K562 (cell line): ENCODE measurements around the gene ADCY5. TPM values are rescaled to one million over a fixed set of nuclear protein-coding genes. Genes with fewer than 3 reads are reported as not detected.

ENCODE experiments used
- ATAC-seq: fragments of 200-7000 bp; cut with Tn5 transposase; 3 replicates; pipeline ENCODE4 v1.9.1; 2020; ENCODE audit warnings: moderate library complexity
- BruUV-seq: library from RNA; stranded (reverse); fragments of 400-500 nt; replicated peaks from 2 replicates; lab custom pipeline; 2021; lab: Mats Ljungman, UMichigan
- CTCF ChIA-PET: fragments of 300-600 bp; formaldehyde crosslinking; extraction: SDS; loops from one replicate; lab custom pipeline; 2021; ENCODE audit warnings: low intra/inter-chr PET ratio; lab: Yijun Ruan, JAX
- POLR2A ChIA-PET: fragments of 300-600, 350-650 bp; sonication (Branson Sonifier 250); formaldehyde crosslinking; extraction: SDS; loops from one replicate; lab custom pipeline; 2021; ENCODE audit warnings: antibody characterized with exemption, inconsistent platforms; lab: Yijun Ruan, JAX
- DNase-seq, 4 experiments: peaks; one replicate each; pipeline versions ENCODE4 v3.0.0 to v3.0.0-alpha.2; 2011 to 2018; ENCODE audit warnings: low spot score in 3 of 4, mixed read lengths in 3 of 4; ENCODE audit errors: extremely low read depth in 1 of 4
- FAIRE-seq: peaks from 2 replicates; lab custom pipeline; 2011; peaks lifted over from hg19 to GRCh38; lab: Jason Lieb, UNC
- H2AFZ ChIP-seq: 2 replicates; pipeline ENCODE4 v1.6.0; 2011; ENCODE audit warnings: low read depth, low read length, control low read depth, inconsistent platforms
- H3K27ac ChIP-seq: fragments of 200-600 bp; 3 replicates; pipeline ENCODE4 v1.8.0; 2011; ENCODE audit warnings: low read depth, mild to moderate bottlenecking, control low read depth, inconsistent platforms, low read length, moderate library complexity, mixed read lengths; ENCODE audit errors: extremely low read depth
- H3K27me3 ChIP-seq, 2 experiments: fragments of 300-600 bp in 1 of 2; 2 replicates in 1 of 2; 3 replicates in 1 of 2; pipeline versions ENCODE4 v1.6.0 to v1.8.0; 2011; ENCODE audit warnings: inconsistent platforms in 2 of 2, low read length in 2 of 2, mild to moderate bottlenecking in 1 of 2, mixed read lengths in 1 of 2, moderate library complexity in 1 of 2; ENCODE audit not compliant: control insufficient read depth in 2 of 2, insufficient read depth in 2 of 2
- H3K36me3 ChIP-seq: fragments of 300-600 bp; 3 replicates; pipeline ENCODE4 v1.8.0; 2011; ENCODE audit warnings: mild to moderate bottlenecking, low read length, inconsistent platforms; ENCODE audit not compliant: control insufficient read depth, insufficient read depth
- H3K4me1 ChIP-seq, 2 experiments: fragments of 200-600 bp in 1 of 2; replicated peaks in 1 of 2; 2 replicates in 1 of 2; 3 replicates in 1 of 2; pipeline versions ENCODE4 v1.5.1 to v1.8.0; 2011; ENCODE audit warnings: inconsistent platforms in 2 of 2, low read length in 2 of 2, mild to moderate bottlenecking in 1 of 2, mixed read lengths in 1 of 2, moderate library complexity in 1 of 2; ENCODE audit not compliant: control insufficient read depth in 2 of 2, insufficient read depth in 2 of 2
- H3K4me2 ChIP-seq: 2 replicates; pipeline ENCODE4 v1.6.1; 2011; ENCODE audit warnings: low read length, control low read depth, inconsistent platforms, mixed read lengths; ENCODE audit not compliant: insufficient read depth
- H3K4me3 ChIP-seq: fragments of 200-600 bp; sonication (generic), shearing (Covaris generic); 2 replicates; pipeline ENCODE4 v1.5.1; 2016; ENCODE audit warnings: control low read depth, inconsistent platforms
- H3K79me2 ChIP-seq: fragments of 200-600 bp; 3 replicates; pipeline ENCODE4 v1.8.0; 2011; ENCODE audit warnings: low read length, inconsistent platforms; ENCODE audit not compliant: control insufficient read depth, insufficient read depth
- H3K9ac ChIP-seq, 2 experiments: 2 replicates each; pipeline versions ENCODE4 v1.6.0 to v1.6.1; 2011; ENCODE audit warnings: low read depth in 2 of 2, low read length in 2 of 2, control low read depth in 1 of 2, inconsistent platforms in 1 of 2, mild to moderate bottlenecking in 1 of 2, mixed read lengths in 1 of 2; ENCODE audit not compliant: insufficient read depth in 1 of 2
- H3K9me1 ChIP-seq: one replicate; pipeline ENCODE4 v1.6.0; 2011; ENCODE audit warnings: inconsistent platforms, mild to moderate bottlenecking, low read length, moderate library complexity; ENCODE audit not compliant: control insufficient read depth, insufficient read depth
- H3K9me3 ChIP-seq: replicated peaks from 2 replicates; pipeline ENCODE4 v1.5.1; 2011; ENCODE audit warnings: low read depth, low read length, inconsistent platforms; ENCODE audit not compliant: control insufficient read depth, insufficient read depth
- H4K20me1 ChIP-seq: replicated peaks from 2 replicates; pipeline ENCODE4 v1.6.1; 2011; ENCODE audit warnings: low read length, inconsistent platforms, mixed read lengths; ENCODE audit not compliant: control insufficient read depth, insufficient read depth
- ELF4 ChIP-seq: fragments of 450-650 bp; formaldehyde crosslinking; IDR thresholded peaks from 2 replicates; pipeline ENCODE4 v1.4.0; 2022; ENCODE audit warnings: missing genetic modification characterization
- ETS1 ChIP-seq: conservative IDR thresholded peaks from 2 replicates; pipeline ENCODE4 v1.6.1; 2011; ENCODE audit warnings: low read depth, mild to moderate bottlenecking, low read length; ENCODE audit not compliant: control insufficient read depth
- FOXA3 ChIP-seq, 2 experiments: fragments of 450-650 bp in 1 of 2; sonication (generic) in 1 of 2; formaldehyde crosslinking; IDR thresholded peaks in 1 of 2; conservative IDR thresholded peaks in 1 of 2; 2 replicates each; pipeline versions ENCODE4 v1.4.0 to v1.8.0; 2020 to 2022; ENCODE audit warnings: mild to moderate bottlenecking in 2 of 2, missing genetic modification reagents in 1 of 2
- GTF2F1 ChIP-seq: IDR thresholded peaks from 2 replicates; pipeline ENCODE4 v1.6.1; 2011; ENCODE audit warnings: low read depth, low read length, improper control_type of control experiment
- HNRNPLL ChIP-seq: fragments of 200-400 bp; formaldehyde crosslinking; IDR thresholded peaks from 2 replicates; pipeline ENCODE4 v1.6.1; 2017; ENCODE audit warnings: low read length, low read depth, mild to moderate bottlenecking; ENCODE audit not compliant: poor library complexity, severe bottlenecking
- KDM4B ChIP-seq, 2 experiments: fragments of 450-650 bp in 1 of 2; sonication (generic) in 1 of 2; IDR thresholded peaks; 2 replicates each; pipeline ENCODE4 v1.6.1; 2016 to 2017; ENCODE audit warnings: borderline replicate concordance in 2 of 2, antibody characterized with exemption in 1 of 2, low read depth in 1 of 2, mild to moderate bottlenecking in 1 of 2
- MAFG ChIP-seq: fragments of 450-650 bp; conservative IDR thresholded peaks from 2 replicates; pipeline ENCODE4 v1.6.1; 2016; ENCODE audit warnings: missing genetic modification characterization, missing compliant biosample characterization
- MBD2 ChIP-seq: sonication (generic); IDR thresholded peaks from 2 replicates; pipeline ENCODE4 v1.6.1; 2016; ENCODE audit warnings: low read depth, borderline replicate concordance
- MCM7 ChIP-seq, 2 experiments: fragments of 450-650 bp; IDR thresholded peaks; 2 replicates each; pipeline ENCODE4 v1.6.1; 2016 to 2018
- RAD21 ChIP-seq, 2 experiments: fragments of 250-450 bp in 1 of 2; fragments of 450-650 bp in 1 of 2; sonication (Bioruptor Pico) in 1 of 2; formaldehyde crosslinking in 1 of 2; IDR thresholded peaks in 1 of 2; conservative IDR thresholded peaks in 1 of 2; 2 replicates each; pipeline versions ENCODE4 v1.4.0 to v1.8.0; 2020 to 2022; ENCODE audit warnings: mild to moderate bottlenecking in 2 of 2, moderate library complexity in 1 of 2
- TAF9B ChIP-seq: fragments of 450-650 bp; IDR thresholded peaks from 2 replicates; pipeline ENCODE4 v1.6.1; 2018; ENCODE audit warnings: mild to moderate bottlenecking; ENCODE audit not compliant: partially characterized antibody
- ZNF785 ChIP-seq: fragments of 250-450 bp; sonication (Bioruptor Pico); IDR thresholded peaks from 2 replicates; pipeline ENCODE4 v1.4.0; 2020; ENCODE audit warnings: mild to moderate bottlenecking
- WGBS: fragments of 100-300 bp; shearing (Covaris generic); methylation state at CpG from one replicate; pipeline ENCODE4 v1.1.6; 2016; ENCODE audit warnings: low coverage, mixed read lengths; ENCODE audit not compliant: insufficient coverage; ENCODE audit errors: missing lambda C conversion rate; 5-methylcytosine and 5-hydroxymethylcytosine counted together
- in situ Hi-C: fragments of 300-500 bp; cut with MboI; formaldehyde crosslinking; loops from 4 replicates; pipeline ENCODE4 v1.15.0; 2018; ENCODE audit warnings: inconsistent platforms, mixed read lengths
- intact Hi-C: fragments of 100-400 bp; cut with micrococcal nuclease; formaldehyde crosslinking; loops from 2 replicates; pipeline ENCODE4 v1.14.2; 2022
- polyA plus RNA-seq, 8 experiments: library from polyadenylated mRNA; depleted of rRNA in 4 of 8; stranded (reverse) in 5 of 8; unstranded in 3 of 8; fragments of >200 nt; fragmentation: Nextera tagmentation in 2 of 8; fragmentation: Illumina TruSeq in 1 of 8; extraction: Ambion mirVana in 2 of 8; extraction: Trizol in 1 of 8; gene quantifications; 2 replicates each; pipeline versions ENCODE4 v1.2.1 to v1.2.3, GENCODE V29; 2011 to 2014; ENCODE audit warnings: inconsistent platforms in 1 of 8, missing spikeins in 1 of 8
- total RNA-seq, 7 experiments: library from RNA; depleted of rRNA in 6 of 7; stranded (reverse); fragments of >200 nt in 6 of 7; fragmentation: Illumina TruSeq in 2 of 7; extraction: Trizol in 2 of 7; gene quantifications; 2 replicates each; pipeline versions ENCODE4 v1.2.1 to v1.2.3, GENCODE V29; 2011 to 2021; ENCODE audit warnings: low replicate concordance in 1 of 7
- TF ChIP-seq, protein P1 (sequence below), 2 experiments: fragments of 200-800 bp in 1 of 2; sonication (Bioruptor generic) in 1 of 2; sonication (generic) in 1 of 2; formaldehyde crosslinking in 1 of 2; IDR thresholded peaks in 1 of 2; conservative IDR thresholded peaks in 1 of 2; 2 replicates each; pipeline versions ENCODE4 v1.5.0 to v1.6.1; 2016 to 2020; ENCODE audit warnings: missing compliant biosample characterization in 1 of 2, missing genetic modification characterization in 1 of 2, missing genetic modification reagents in 1 of 2
- TF ChIP-seq, protein P2 (sequence below): sonication (generic); formaldehyde crosslinking; IDR thresholded peaks from 2 replicates; pipeline ENCODE4 v1.8.0; 2022; ENCODE audit warnings: mild to moderate bottlenecking, missing genetic modification reagents
- TF ChIP-seq, protein P3 (sequence below): fragments of 450-650 bp; IDR thresholded peaks from 2 replicates; pipeline ENCODE4 v1.6.1; 2016; ENCODE audit warnings: missing biosample characterization, missing genetic modification characterization

ADCY5 gene
- total and polyA plus RNA-seq, 9 of the 15 experiments (the other 6 are each of a cell fraction or from before 2014, with no cell fraction given) = under 0.01 TPM; not detected in 8

DNA sequence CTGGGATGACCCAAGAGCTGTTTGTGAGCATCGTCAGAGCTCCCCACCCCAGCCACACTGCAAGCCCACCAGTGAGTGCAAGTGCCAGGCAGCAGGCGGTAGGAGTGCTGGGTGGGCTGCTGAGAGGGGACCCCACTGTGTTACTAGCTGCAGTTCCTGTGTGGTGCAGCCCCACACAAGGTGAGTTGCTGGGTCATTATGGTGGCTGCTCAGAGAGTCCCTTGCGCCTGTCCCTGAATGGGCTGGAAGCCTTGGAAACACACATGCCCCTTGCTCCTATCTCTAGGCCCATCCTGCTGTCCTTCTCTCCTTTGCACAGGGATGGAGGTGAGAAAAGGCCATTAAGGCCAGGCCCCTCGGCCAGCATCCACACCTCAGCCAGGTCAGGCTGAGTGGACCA lies 163.4 kb downstream of the ADCY5 start (continued):
- TF ChIP-seq, protein P1, sequence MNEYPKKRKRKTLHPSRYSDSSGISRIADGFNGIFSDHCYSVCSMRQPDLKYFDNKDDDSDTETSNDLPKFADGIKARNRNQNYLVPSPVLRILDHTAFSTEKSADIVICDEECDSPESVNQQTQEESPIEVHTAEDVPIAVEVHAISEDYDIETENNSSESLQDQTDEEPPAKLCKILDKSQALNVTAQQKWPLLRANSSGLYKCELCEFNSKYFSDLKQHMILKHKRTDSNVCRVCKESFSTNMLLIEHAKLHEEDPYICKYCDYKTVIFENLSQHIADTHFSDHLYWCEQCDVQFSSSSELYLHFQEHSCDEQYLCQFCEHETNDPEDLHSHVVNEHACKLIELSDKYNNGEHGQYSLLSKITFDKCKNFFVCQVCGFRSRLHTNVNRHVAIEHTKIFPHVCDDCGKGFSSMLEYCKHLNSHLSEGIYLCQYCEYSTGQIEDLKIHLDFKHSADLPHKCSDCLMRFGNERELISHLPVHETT (CRISPR knock-in tag; conservative IDR thresholded peaks at IDR 0.05 in 1 of 2, IDR thresholded peaks at IDR 0.05 in 1 of 2) = no peak
- TF ChIP-seq HNRNPLL = no peak
- no peak for TF ChIP-seq ELF4 (CRISPR knock-in tag)
- no peak for TF ChIP-seq FOXA3 (CRISPR knock-in tag; conservative IDR thresholded peaks at IDR 0.05 in 1 of 2, IDR thresholded peaks at IDR 0.05 in 1 of 2)

- Histone ChIP-seq H3K27ac (no peak overlapping the region), H3K9me1 (no peaks in the 10 kb centered on the region), H3K9me3 (no peaks in the 10 kb centered on the region), H3K79me2 (no peaks in the 10 kb centered on the region), H4K20me1 (peaks cover 9% of the 10 kb centered on the region; the same call in 1 of the 2 replicates), H3K4me3 (no peak overlapping the region), H3K4me2 (no peak overlapping the region), H3K36me3 (no peaks in the 10 kb centered on the region), H2AFZ (no peak overlapping the region), H3K4me1 (no peaks in the 10 kb centered on the region), H3K27me3 (peaks cover 0 to 23% of the 10 kb centered on the region in 2 experiments; a peak in 3 of 5 replicates), H3K9ac (no peak overlapping the region)
- 0% methylated on average over 8 of the region's 9 CpGs for WGBS
- FAIRE-seq (no peak), DNase-seq (no peak), ATAC-seq (no peak)
- intact Hi-C loops = no loop called here
- in situ Hi-C loops = no loop called here
- no TSS peak for BruUV-seq
- ChIA-PET POLR2A (interaction anchor here (0.6 to 0.7 kb wide), 2 partner anchors 60 to 567 kb away, joined by 3 to 5 read pairs; no protein-coding TSS in a partner anchor), CTCF (no interaction called here)
- TF ChIP-seq, protein P2, sequence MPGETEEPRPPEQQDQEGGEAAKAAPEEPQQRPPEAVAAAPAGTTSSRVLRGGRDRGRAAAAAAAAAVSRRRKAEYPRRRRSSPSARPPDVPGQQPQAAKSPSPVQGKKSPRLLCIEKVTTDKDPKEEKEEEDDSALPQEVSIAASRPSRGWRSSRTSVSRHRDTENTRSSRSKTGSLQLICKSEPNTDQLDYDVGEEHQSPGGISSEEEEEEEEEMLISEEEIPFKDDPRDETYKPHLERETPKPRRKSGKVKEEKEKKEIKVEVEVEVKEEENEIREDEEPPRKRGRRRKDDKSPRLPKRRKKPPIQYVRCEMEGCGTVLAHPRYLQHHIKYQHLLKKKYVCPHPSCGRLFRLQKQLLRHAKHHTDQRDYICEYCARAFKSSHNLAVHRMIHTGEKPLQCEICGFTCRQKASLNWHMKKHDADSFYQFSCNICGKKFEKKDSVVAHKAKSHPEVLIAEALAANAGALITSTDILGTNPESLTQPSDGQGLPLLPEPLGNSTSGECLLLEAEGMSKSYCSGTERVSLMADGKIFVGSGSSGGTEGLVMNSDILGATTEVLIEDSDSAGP = no peak
- TF ChIP-seq RAD21 (CRISPR knock-in tag; conservative IDR thresholded peaks at IDR 0.05 in 1 of 2, IDR thresholded peaks at IDR 0.05 in 1 of 2) (no peak), ETS1 (no peak), MBD2 (no peak), KDM4B (IDR thresholded peaks at IDR 0.05; ENCODE audit: borderline replicate concordance in 2 of 2, low read depth in 1 of 2) (no peak), MCM7 (IDR thresholded peaks at IDR 0.05) (no peak), ZNF785 (CRISPR knock-in tag) (no peak), GTF2F1 (no peak), TAF9B (no peak), MAFG (tag) (no peak)
- TF ChIP-seq, protein P3, sequence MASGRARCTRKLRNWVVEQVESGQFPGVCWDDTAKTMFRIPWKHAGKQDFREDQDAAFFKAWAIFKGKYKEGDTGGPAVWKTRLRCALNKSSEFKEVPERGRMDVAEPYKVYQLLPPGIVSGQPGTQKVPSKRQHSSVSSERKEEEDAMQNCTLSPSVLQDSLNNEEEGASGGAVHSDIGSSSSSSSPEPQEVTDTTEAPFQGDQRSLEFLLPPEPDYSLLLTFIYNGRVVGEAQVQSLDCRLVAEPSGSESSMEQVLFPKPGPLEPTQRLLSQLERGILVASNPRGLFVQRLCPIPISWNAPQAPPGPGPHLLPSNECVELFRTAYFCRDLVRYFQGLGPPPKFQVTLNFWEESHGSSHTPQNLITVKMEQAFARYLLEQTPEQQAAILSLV (tag) = no peak
These were observed 163.8 kb downstream of the ADCY5 start for GRCh38 chr3:123285066-123285465.
